CD14-positive monocyte (primary cell): ENCODE results near the gene MCM10. TPM values are rescaled to one million over a fixed set of nuclear protein-coding genes. Genes with fewer than 3 reads are reported as not detected.

Source experiments
- DNase-seq, 3 donors: peaks; one replicate each; pipeline ENCODE4 v3.0.0-alpha.2; 2011 to 2022
- H2AFZ ChIP-seq: 2 replicates; pipeline ENCODE4 v1.6.0; 2012; ENCODE audit warnings: mild to moderate bottlenecking, low read depth, low read length, inconsistent platforms; ENCODE audit not compliant: insufficient read depth, poor library complexity, severe bottlenecking
- H3K27ac ChIP-seq, 2 donors: 1 replicate in 1 of 2; 2 replicates in 1 of 2; pipeline ENCODE4 v1.5.1; 2012 to 2013; ENCODE audit warnings: low read length in 2 of 2, control low read depth in 1 of 2, inconsistent platforms in 1 of 2, low read depth in 1 of 2, mild to moderate bottlenecking in 1 of 2
- H3K27me3 ChIP-seq, 2 donors: one replicate each; pipeline versions ENCODE4 v1.6.0 to v1.6.1; 2011 to 2013; ENCODE audit warnings: low read length in 2 of 2; ENCODE audit not compliant: control insufficient read depth in 2 of 2, insufficient read depth in 2 of 2
- H3K36me3 ChIP-seq, 2 donors: replicated peaks in 1 of 2; 1 replicate in 1 of 2; 2 replicates in 1 of 2; pipeline versions ENCODE4 v1.5.1 to v1.6.1; 2012 to 2013; ENCODE audit warnings: low read length in 2 of 2, control low read depth in 1 of 2, inconsistent platforms in 1 of 2, mild to moderate bottlenecking in 1 of 2; ENCODE audit not compliant: insufficient read depth in 2 of 2, control insufficient read depth in 1 of 2
- H3K4me1 ChIP-seq, 2 donors: 1 replicate in 1 of 2; 2 replicates in 1 of 2; pipeline versions ENCODE4 v1.5.1 to v1.6.1; 2012 to 2013; ENCODE audit warnings: low read length in 2 of 2, control low read depth in 1 of 2, inconsistent platforms in 1 of 2, mild to moderate bottlenecking in 1 of 2, moderate library complexity in 1 of 2; ENCODE audit not compliant: insufficient read depth in 2 of 2, control insufficient read depth in 1 of 2
- H3K4me2 ChIP-seq: replicated peaks from 2 replicates; pipeline ENCODE3; 2012; ENCODE audit warnings: low read length, moderate library complexity, mild to moderate bottlenecking; ENCODE audit not compliant: poor library complexity, severe bottlenecking; ENCODE audit errors: extremely low read depth
- H3K4me3 ChIP-seq, 3 experiments: fragments of 200-600 bp in 1 of 3; sonication (generic) in 1 of 3; replicated peaks in 1 of 3; 1 replicate in 2 of 3; 2 replicates in 1 of 3; pipeline ENCODE4 v1.5.1; 2011 to 2013; ENCODE audit warnings: low read length in 3 of 3, mild to moderate bottlenecking in 3 of 3, control low read depth in 2 of 3, low read depth in 2 of 3, inconsistent platforms in 1 of 3, moderate library complexity in 1 of 3
- H3K79me2 ChIP-seq: 2 replicates; pipeline ENCODE4 v1.6.0; 2012; ENCODE audit warnings: mild to moderate bottlenecking, control low read depth, inconsistent platforms, low read length, moderate library complexity; ENCODE audit not compliant: insufficient read depth
- H3K9ac ChIP-seq: 2 replicates; pipeline ENCODE4 v1.6.0; 2017; ENCODE audit warnings: low read length, mild to moderate bottlenecking; ENCODE audit not compliant: insufficient read depth, poor library complexity, severe bottlenecking
- H3K9me3 ChIP-seq, 2 donors: replicated peaks in 1 of 2; 1 replicate in 1 of 2; 2 replicates in 1 of 2; pipeline versions ENCODE4 v1.5.1 to v1.6.1; 2012 to 2013; ENCODE audit warnings: low read length in 2 of 2, control low read depth in 1 of 2; ENCODE audit not compliant: control insufficient read depth in 1 of 2, insufficient read depth in 1 of 2
- H4K20me1 ChIP-seq: 2 replicates; pipeline ENCODE4 v1.6.0; 2012; ENCODE audit warnings: mild to moderate bottlenecking, low read length, control low read depth, moderate library complexity; ENCODE audit not compliant: insufficient read depth
- H3K27ac Mint-ChIP-seq, 7 donors: one replicate each; pipeline ENCODE4 v1.8.0; 2020; ENCODE audit warnings: mild to moderate bottlenecking in 7 of 7, mixed read lengths in 7 of 7, moderate library complexity in 6 of 7, inconsistent platforms in 2 of 7
- H3K27me3 Mint-ChIP-seq, 3 donors: one replicate each; pipeline ENCODE4 v1.8.0; 2021 to 2022; ENCODE audit warnings: low read depth in 3 of 3, mild to moderate bottlenecking in 3 of 3, mixed read lengths in 3 of 3, moderate library complexity in 3 of 3, inconsistent platforms in 1 of 3
- H3K36me3 Mint-ChIP-seq, 2 donors: one replicate each; pipeline ENCODE4 v1.8.0; 2020; ENCODE audit warnings: mixed read lengths in 2 of 2, inconsistent platforms in 1 of 2, mild to moderate bottlenecking in 1 of 2
- H3K4me1 Mint-ChIP-seq: one replicate; pipeline ENCODE4 v1.8.0; 2020; ENCODE audit warnings: mild to moderate bottlenecking, mixed read lengths
- H3K4me3 Mint-ChIP-seq, 2 donors: one replicate each; pipeline ENCODE4 v1.8.0; 2020; ENCODE audit warnings: mild to moderate bottlenecking in 2 of 2, mixed read lengths in 2 of 2, moderate library complexity in 1 of 2
- H3K9me3 Mint-ChIP-seq, 7 donors: one replicate each; pipeline ENCODE4 v1.8.0; 2020 to 2022; ENCODE audit warnings: mixed read lengths in 7 of 7, mild to moderate bottlenecking in 6 of 7, moderate library complexity in 6 of 7, inconsistent platforms in 2 of 7
- WGBS: methylation state at CpG from one replicate; pipeline ENCODE4 v1.1.5; 2013; ENCODE audit warnings: missing lambda C conversion rate; ENCODE audit not compliant: insufficient coverage; 5-methylcytosine and 5-hydroxymethylcytosine counted together
- intact Hi-C, 2 donors: fragments of 100-400 bp; cut with micrococcal nuclease; formaldehyde crosslinking; loops; one replicate each; pipeline versions ENCODE4 v1.15.0 to v1.15.1; 2023
- polyA plus RNA-seq, 3 donors: library from polyadenylated mRNA; depleted of rRNA in 1 of 3; unstranded in 2 of 3; stranded (reverse) in 1 of 3; fragments of 300-500 nt in 2 of 3; fragments of >200 nt in 1 of 3; fragmentation: Illumina TruSeq in 2 of 3; gene quantifications; 1 replicate in 2 of 3; 2 replicates in 1 of 3; pipeline ENCODE4 v1.2.3, GENCODE V29; 2012 to 2021
- TF ChIP-seq, protein P1 (sequence below): fragments of 200-600 bp; IDR thresholded peaks from one replicate; pipeline ENCODE4 v1.8.0; 2022; ENCODE audit warnings: antibody characterized with exemption, mild to moderate bottlenecking

Gene MCM10
- polyA plus RNA-seq, 3 donors = not detected

DNA sequence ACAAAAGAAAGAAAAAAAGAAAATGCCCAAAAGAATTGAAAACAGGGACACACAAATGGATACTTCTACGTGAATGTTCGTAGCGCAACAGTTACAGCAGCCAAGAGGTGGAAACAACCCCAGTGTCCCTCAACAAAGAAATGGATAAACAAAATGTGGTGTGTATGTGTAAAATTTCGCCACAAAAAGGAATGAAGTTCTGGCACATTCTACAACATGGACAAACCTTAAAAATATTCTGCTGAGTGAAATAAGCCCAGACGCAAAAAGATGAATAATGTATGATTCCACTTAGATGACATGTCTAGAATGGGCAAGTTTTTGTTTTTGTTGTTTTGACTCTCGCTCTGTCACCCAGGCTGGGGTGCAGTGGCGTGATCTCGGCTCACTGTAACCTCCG, 61.9 kb downstream of the MCM10 start:
- Mint-ChIP-seq H3K4me3 (no peak overlapping the region), H3K27ac (no peak overlapping the region), H3K4me1 (no peaks in the 10 kb centered on the region), H3K27me3 (peaks cover 0 to 1% (median 1%) of the 10 kb centered on the region in 3 donors), H3K9me3 (peaks cover 0 to 4% (median 0%) of the 10 kb centered on the region in 7 donors), H3K36me3 (no peaks in the 10 kb centered on the region)
- no peak for DNase-seq
- no peak overlapping the region for H2AFZ ChIP-seq
- H3K27ac ChIP-seq = no peak overlapping the region
- no peak overlapping the region for H3K4me3 ChIP-seq
- no peak overlapping the region for H3K9ac ChIP-seq
- whole genome bisulfite sequencing = no CpG with 5 or more reads among the region's 9 CpGs
- no peaks in the 10 kb centered on the region for H4K20me1 ChIP-seq
- no peak overlapping the region for H3K4me2 ChIP-seq
- H3K27me3 ChIP-seq = no peaks in the 10 kb centered on the region
- H3K79me2 ChIP-seq = no peaks in the 10 kb centered on the region
- no peaks in the 10 kb centered on the region for H3K4me1 ChIP-seq
- TF ChIP-seq, protein P1, sequence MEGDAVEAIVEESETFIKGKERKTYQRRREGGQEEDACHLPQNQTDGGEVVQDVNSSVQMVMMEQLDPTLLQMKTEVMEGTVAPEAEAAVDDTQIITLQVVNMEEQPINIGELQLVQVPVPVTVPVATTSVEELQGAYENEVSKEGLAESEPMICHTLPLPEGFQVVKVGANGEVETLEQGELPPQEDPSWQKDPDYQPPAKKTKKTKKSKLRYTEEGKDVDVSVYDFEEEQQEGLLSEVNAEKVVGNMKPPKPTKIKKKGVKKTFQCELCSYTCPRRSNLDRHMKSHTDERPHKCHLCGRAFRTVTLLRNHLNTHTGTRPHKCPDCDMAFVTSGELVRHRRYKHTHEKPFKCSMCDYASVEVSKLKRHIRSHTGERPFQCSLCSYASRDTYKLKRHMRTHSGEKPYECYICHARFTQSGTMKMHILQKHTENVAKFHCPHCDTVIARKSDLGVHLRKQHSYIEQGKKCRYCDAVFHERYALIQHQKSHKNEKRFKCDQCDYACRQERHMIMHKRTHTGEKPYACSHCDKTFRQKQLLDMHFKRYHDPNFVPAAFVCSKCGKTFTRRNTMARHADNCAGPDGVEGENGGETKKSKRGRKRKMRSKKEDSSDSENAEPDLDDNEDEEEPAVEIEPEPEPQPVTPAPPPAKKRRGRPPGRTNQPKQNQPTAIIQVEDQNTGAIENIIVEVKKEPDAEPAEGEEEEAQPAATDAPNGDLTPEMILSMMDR = no peak
- H3K9me3 ChIP-seq = no peaks in the 10 kb centered on the region
- intact Hi-C loops = no loop called here
- no peaks in the 10 kb centered on the region for H3K36me3 ChIP-seq

DNA sequence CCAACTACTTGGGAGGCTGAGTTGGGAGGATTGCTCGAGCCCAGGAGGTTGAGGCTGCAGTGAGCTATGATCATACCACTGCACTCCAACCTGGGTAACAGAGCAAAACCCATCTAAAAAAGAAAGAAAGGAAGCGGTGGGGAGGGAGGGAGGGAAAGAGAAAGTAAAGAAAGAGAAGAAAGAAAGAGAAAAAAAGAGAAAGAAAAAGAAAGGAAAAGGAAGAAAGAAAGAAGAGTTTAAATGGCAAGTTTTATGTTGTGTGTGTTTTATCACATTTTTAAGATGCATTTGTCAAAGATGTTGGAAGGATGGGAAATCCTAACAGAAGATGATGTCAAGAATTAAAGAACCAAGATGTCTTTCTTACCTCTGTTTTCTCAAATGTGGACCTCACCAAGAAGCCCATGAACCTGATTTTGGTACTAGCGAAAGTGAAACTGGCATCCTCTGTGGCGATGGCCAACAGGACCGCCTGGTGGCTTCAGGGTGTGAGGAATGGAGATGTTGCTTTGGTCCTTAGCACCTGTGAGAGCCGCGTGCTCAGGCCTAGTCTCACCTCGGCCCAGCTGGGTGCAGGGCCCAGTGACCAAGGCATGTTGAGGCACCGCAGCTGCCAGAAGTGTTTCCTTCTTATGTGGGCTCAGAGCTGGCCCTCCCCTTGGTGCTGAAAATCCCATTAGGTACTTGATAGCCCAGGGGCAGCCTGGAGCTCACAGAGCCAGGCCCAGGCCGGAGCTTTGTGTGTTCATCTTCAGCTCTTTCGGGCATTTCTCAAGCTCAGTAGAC, 63.0 kb downstream of the MCM10 start:
- H3K36me3 ChIP-seq = no peaks in the 10 kb centered on the region

More for the DNA sequence above, 63.0 kb downstream of the MCM10 start:
- H4K20me1 ChIP-seq = no peaks in the 10 kb centered on the region
- H3K27ac Mint-ChIP-seq = no peak overlapping the region
- no peak overlapping the region for H3K4me3 ChIP-seq
- TF ChIP-seq, protein P1 = no peak
- no peaks in the 10 kb centered on the region for H3K27me3 ChIP-seq
- H3K79me2 ChIP-seq = no peaks in the 10 kb centered on the region
- no peaks in the 10 kb centered on the region for H3K4me1 Mint-ChIP-seq
- H3K9me3 ChIP-seq = no peaks in the 10 kb centered on the region
- H3K36me3 Mint-ChIP-seq = no peaks in the 10 kb centered on the region
- DNase-seq = no peak
- no peak overlapping the region for H3K27ac ChIP-seq
- no peak overlapping the region for H2AFZ ChIP-seq
- WGBS = 84% methylated on average over 9 of the region's 11 CpGs
- no peak overlapping the region for H3K4me2 ChIP-seq
- intact Hi-C loops = no loop called here
- H3K27me3 Mint-ChIP-seq = peaks cover 0 to 3% (median 1%) of the 10 kb centered on the region in 3 donors
- H3K4me1 ChIP-seq = no peaks in the 10 kb centered on the region
- no peaks in the 10 kb centered on the region for H3K9me3 Mint-ChIP-seq
- no peak overlapping the region for H3K4me3 Mint-ChIP-seq
- no peak overlapping the region for H3K9ac ChIP-seq
